CD4-positive, alpha-beta T cell treated with Interferon gamma for 1 hour (primary cell): ENCODE data around the gene GPC3.

ENCODE experiments used
- DNase-seq: peaks from one replicate; pipeline ENCODE4 v3.0.0-alpha.2; 2020

Gene GPC3

GRCh38 chrX:133670383-133670782 lies 315.0 kb downstream of the GPC3 start:
- DNase-seq = no peak

- DNase-seq = no peak
These were observed 316.2 kb downstream of the GPC3 start for GRCh38 chrX:133669214-133669613.

GRCh38 chrX:133668225-133668931 lies 317.0 kb downstream of the GPC3 start:
- DNase-seq = no peak

- no peak for DNase-seq
These were observed 319.1 kb downstream of the GPC3 start for GRCh38 chrX:133666256-133666655.

- no peak for DNase-seq
These were observed 323.2 kb downstream of the GPC3 start for GRCh38 chrX:133661962-133662839.

GRCh38 chrX:133660281-133660680 lies 325.1 kb downstream of the GPC3 start:
- no peak for DNase-seq

- DNase-seq = no peak
These were observed 327.0 kb downstream of the GPC3 start for GRCh38 chrX:133658293-133658911.

GRCh38 chrX:133655275-133656265 lies 329.8 kb downstream of the GPC3 start:
- DNase-seq = no peak

GRCh38 chrX:133654811-133655210 lies 330.6 kb downstream of the GPC3 start:
- DNase-seq = no peak

GRCh38 chrX:133653358-133653757 lies 332.0 kb downstream of the GPC3 start:
- no peak for DNase-seq

GRCh38 chrX:133652185-133652584 lies 333.2 kb downstream of the GPC3 start:
- DNase-seq = no peak

GRCh38 chrX:133650239-133650638 lies 335.2 kb downstream of the GPC3 start:
- no peak for DNase-seq

GRCh38 chrX:133649651-133650050 lies 335.7 kb downstream of the GPC3 start:
- DNase-seq = no peak

GRCh38 chrX:133648594-133648993 lies 336.8 kb downstream of the GPC3 start:
- no peak for DNase-seq

- DNase-seq = no peak
These were observed 338.7 kb downstream of the GPC3 start for GRCh38 chrX:133646719-133647116.

- DNase-seq = no peak
These were observed 339.2 kb downstream of the GPC3 start for GRCh38 chrX:133645977-133646718.

- no peak for DNase-seq
These were observed 340.1 kb downstream of the GPC3 start for GRCh38 chrX:133645256-133645655.

- DNase-seq = no peak
These were observed 345.0 kb downstream of the GPC3 start for GRCh38 chrX:133640161-133641015.

GRCh38 chrX:133639726-133640125 lies 345.7 kb downstream of the GPC3 start:
- DNase-seq = no peak

- DNase-seq = no peak
These were observed 347.1 kb downstream of the GPC3 start for GRCh38 chrX:133638285-133638684.

GRCh38 chrX:133637765-133638164 lies 347.6 kb downstream of the GPC3 start:
- no peak for DNase-seq
